Memory B cell (primary cell): ENCODE results near the gene CLEC2D.
"Not testable (repeated sequence)": the region's sequence is repeated elsewhere in the genome, so short reads cannot be mapped to it uniquely, and the experiment has no call there.

ENCODE experiments used
- ATAC-seq: fragments of 150-1000 bp; cut with Tn5 transposase; 2 replicates; pipeline ENCODE4 v1.10.0; 2021; ENCODE audit warnings: low read depth, mild to moderate bottlenecking, moderate library complexity
- DNase-seq, 2 donors: peaks; one replicate each; pipeline ENCODE4 v3.0.0; 2022; ENCODE audit warnings: low spot score in 2 of 2
- H3K27ac Mint-ChIP-seq: one replicate; pipeline ENCODE4 v1.8.0; 2022; ENCODE audit warnings: mild to moderate bottlenecking, moderate library complexity, mixed read lengths
- H3K27me3 Mint-ChIP-seq: one replicate; pipeline ENCODE4 v1.8.0; 2022; ENCODE audit warnings: mixed read lengths
- H3K36me3 Mint-ChIP-seq: one replicate; pipeline ENCODE4 v1.8.0; 2022; ENCODE audit warnings: mild to moderate bottlenecking, mixed read lengths
- H3K4me1 Mint-ChIP-seq: one replicate; pipeline ENCODE4 v1.8.0; 2022; ENCODE audit warnings: mixed read lengths
- H3K4me3 Mint-ChIP-seq: one replicate; pipeline ENCODE4 v1.8.0; 2022; ENCODE audit warnings: mild to moderate bottlenecking, moderate library complexity, mixed read lengths
- H3K9me3 Mint-ChIP-seq: one replicate; pipeline ENCODE4 v1.8.0; 2022; ENCODE audit warnings: mixed read lengths

Gene CLEC2D

DNA sequence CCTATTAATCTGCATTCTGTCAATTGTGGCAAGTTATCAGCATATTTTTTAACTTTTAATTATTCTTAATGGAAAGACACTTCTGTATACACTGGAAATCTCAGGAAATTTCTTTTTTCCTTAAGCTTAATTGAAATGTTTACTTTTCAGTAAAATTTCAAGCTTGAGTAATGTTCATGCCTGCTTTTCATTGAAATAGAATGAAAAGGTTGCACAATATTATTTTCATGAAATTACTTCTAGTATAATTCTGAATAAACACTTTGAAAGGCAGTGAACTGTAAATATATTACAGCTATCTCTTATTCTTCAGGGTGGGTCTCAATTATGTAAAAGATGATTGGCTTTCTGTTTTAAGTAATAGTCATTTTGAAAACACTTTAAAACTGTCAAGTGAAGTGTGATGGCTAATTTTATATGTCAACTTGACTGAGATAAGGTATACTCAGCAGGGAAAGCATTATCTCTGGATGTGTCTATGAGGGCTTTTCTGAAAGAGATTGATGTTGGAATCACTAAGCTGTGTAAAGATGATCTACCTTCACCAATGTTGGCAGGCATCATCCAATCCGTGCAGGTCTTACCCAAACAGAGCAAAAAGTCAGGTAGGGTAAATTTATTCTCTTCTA is 29.9 kb downstream of the CLEC2D start:
- H3K9me3 Mint-ChIP-seq = peaks cover 8% of the 10 kb centered on the region
- peaks cover 21% of the 10 kb centered on the region for H3K36me3 Mint-ChIP-seq
- ATAC-seq (no peak), DNase-seq (no peak)
- H3K27me3 Mint-ChIP-seq = no peaks in the 10 kb centered on the region
- H3K4me1 Mint-ChIP-seq = peaks cover 43% of the 10 kb centered on the region
- no peak overlapping the region for H3K4me3 Mint-ChIP-seq
- peak overlapping the region; percentile 78 for H3K27ac Mint-ChIP-seq

DNA sequence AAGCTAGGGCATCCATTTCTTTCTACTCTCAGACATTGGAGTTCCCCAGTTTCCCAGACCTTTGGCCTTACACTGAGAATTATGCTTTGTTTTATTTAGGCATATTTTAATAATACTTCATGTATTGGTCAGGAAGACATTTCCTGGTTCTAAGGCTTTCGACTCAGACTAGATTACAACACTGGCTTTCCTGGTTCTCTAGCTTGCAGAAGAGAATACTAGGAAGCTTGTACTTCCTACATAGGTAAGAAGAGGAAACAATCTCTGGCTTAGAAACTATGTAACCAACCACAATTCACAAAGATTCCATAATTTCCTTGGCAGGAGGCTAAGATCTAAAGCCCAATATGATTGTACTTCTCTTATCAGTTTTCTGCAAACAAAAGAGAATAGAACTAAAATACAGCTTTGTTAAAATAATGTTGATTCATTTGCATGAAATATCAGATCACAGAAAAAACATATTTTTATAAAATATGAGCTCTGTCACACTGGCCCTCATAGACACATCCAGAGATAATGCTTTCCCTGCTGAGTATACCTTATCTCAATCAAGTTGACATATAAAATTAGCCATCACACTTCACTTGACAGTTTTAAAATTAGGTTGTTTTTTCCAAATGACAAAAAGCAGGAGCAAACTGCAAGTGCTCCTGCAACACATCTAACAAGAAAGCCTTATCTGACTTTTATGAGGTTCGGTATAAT is 30.5 kb downstream of the CLEC2D start:
- Mint-ChIP-seq H3K4me3 (no peak overlapping the region), H3K27me3 (no peaks in the 10 kb centered on the region), H3K27ac (peak overlapping the region; percentile 97), H3K4me1 (peaks cover 44% of the 10 kb centered on the region), H3K36me3 (peaks cover 15% of the 10 kb centered on the region), H3K9me3 (peaks cover 10% of the 10 kb centered on the region)
- DNase-seq = no peak
- no peak for ATAC-seq

DNA sequence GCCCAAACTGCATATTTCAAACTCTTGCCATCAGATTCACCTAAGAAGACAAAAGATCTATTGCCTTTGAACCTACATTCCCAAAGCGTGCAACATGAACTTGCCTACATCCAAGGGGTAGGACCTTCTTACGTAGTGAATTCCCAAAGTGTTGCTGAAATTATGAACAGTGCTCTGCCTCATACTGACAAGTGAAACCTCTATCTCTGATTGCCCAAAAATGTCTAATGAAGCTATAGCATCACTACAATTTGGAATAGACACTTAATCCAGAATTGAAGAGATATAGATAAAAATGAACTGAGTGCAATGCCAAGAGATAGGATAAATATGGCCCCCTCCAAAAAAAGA is 31.1 kb downstream of the CLEC2D start:
- Mint-ChIP-seq H3K4me3 (no peak overlapping the region), H3K36me3 (peaks cover 10% of the 10 kb centered on the region), H3K27me3 (no peaks in the 10 kb centered on the region), H3K4me1 (peaks cover 44% of the 10 kb centered on the region), H3K9me3 (peaks cover 8% of the 10 kb centered on the region), H3K27ac (peak overlapping the region; percentile 97)
- DNase-seq (no peak), ATAC-seq (no peak)

DNA sequence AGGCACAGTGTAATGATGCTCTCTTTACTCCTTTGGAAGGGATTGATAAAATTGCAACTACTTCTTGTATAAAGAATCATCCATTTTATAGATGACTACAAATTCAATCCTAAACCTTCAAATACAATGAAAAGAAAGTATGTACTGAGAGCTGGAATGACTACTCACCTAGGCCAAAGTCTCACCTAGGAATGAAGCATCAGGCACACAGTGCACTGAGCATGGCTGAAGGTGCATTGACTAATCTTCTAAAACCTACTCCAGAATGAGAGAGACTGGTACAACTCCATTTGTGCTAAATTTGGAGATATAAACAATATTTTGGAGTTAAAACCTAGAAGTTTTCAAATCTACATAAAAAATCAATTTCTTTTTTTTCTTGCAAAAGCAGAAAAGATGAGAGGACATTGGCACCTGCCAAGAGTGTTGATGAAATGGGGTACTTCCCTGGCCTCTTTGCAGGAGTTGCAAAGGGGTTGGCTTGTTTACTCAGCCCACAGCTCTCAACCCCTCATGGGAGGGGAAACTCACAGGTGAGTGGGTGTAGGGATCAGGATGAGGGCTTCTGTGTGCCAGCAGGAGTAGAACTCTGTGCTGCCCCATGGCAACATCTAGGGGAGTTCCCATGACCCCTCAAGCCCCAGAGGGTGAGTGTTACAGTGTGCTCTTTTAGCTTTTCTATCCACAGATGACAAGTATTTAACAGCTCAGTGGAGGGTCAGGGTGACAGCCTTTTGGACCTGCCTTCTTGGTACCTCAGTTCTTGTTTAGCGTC is 32.1 kb downstream of the CLEC2D start:
- peaks cover 7% of the 10 kb centered on the region for H3K36me3 Mint-ChIP-seq
- peaks cover 4% of the 10 kb centered on the region for H3K9me3 Mint-ChIP-seq

DNA sequence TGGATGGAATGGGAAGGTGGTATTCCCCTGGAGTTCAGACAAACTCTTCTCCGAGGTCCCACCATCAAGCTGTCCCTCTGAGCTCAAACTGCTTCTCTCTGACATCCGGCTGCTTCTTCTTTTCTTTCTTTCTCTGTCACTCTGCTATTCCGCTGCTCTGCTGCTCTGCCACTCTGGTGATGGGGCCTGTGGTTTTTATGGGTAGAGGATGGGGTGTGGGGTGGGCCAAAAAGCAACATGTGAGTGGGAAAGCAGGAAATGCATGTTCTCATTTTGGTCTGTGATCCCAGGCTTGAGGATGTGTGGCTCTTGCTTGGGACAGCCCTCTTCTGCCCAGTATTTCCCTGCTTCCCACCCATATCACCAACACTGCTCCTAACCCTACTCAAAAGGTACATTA is 32.7 kb downstream of the CLEC2D start:
- H3K9me3 Mint-ChIP-seq = peaks cover 4% of the 10 kb centered on the region
- H3K27ac Mint-ChIP-seq = peak overlapping the region; percentile 97
- peaks cover 51% of the 10 kb centered on the region for H3K4me1 Mint-ChIP-seq
- ATAC-seq = peak; percentile 65
- no peak for DNase-seq
- peak overlapping the region; percentile 39 for H3K4me3 Mint-ChIP-seq
- peaks cover 2% of the 10 kb centered on the region for H3K36me3 Mint-ChIP-seq
- H3K27me3 Mint-ChIP-seq = no peaks in the 10 kb centered on the region

More for the DNA sequence above, 32.1 kb downstream of the CLEC2D start:
- ATAC-seq (peak; percentile 60), DNase-seq (no peak)
- peaks cover 49% of the 10 kb centered on the region for H3K4me1 Mint-ChIP-seq
- H3K27ac Mint-ChIP-seq = peak overlapping the region; percentile 97
- H3K27me3 Mint-ChIP-seq = no peaks in the 10 kb centered on the region
- peak overlapping the region; percentile 39 for H3K4me3 Mint-ChIP-seq

DNA sequence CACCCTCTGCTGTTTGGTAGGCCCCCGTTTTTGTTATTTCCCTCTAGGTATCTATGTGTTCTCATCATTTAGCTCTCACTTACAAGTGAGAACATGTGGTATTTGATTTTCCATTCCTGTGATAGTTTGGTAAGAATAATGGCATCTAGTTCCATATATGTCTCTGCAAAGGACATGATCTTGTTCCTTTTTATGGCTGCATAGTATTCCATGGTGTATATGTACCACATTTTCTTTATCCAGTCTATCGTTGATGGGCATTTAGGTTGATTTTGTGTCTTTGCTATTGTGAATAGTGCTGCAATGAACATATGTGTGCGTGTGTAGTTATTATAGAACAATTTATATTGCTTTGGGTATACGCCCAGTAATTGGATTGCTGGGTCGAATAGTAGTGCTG is 35.0 kb downstream of the CLEC2D start:
- DNase-seq, H3K9me3 Mint-ChIP-seq, H3K4me3 Mint-ChIP-seq, ATAC-seq, H3K27me3 Mint-ChIP-seq, H3K36me3 Mint-ChIP-seq: not testable (repeated sequence)
- peak overlapping the region; percentile 73 for H3K27ac Mint-ChIP-seq
- H3K4me1 Mint-ChIP-seq = peaks cover 65% of the 10 kb centered on the region

DNA sequence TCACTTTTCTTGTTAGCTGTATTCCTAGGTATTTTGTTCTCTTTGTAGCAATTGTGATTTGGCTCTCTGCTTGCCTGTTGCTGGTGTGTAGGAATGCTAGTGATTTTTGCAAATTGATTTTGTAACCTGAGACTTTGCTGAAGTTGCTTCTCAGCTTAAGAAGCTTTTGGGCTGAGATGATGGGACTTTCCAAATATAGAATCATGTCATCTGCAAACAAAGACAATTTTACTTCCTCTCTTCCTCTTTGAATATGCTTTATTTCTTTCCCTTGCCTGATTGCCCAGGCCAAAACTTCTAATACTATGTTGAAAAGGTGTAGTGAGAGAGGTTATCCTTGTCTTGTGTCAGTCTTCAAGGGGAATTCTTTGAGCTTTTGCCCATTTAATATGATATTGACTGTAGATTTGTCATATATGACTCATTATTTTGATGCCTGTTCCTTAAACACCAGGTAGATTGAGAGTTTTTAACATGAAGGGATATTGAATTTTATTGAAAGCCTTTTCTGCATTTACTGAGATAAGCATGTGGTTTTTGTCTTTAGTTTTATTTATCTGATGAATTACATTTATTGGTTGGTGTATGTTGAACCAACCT is 36.7 kb downstream of the CLEC2D start:
- H3K27ac Mint-ChIP-seq = peak overlapping the region; percentile 95
- peak overlapping the region; percentile 80 for H3K4me3 Mint-ChIP-seq
- peaks cover 2% of the 10 kb centered on the region for H3K9me3 Mint-ChIP-seq
- ATAC-seq (no peak), DNase-seq (no peak)
- peaks cover 66% of the 10 kb centered on the region for H3K4me1 Mint-ChIP-seq
- H3K27me3 Mint-ChIP-seq = no peaks in the 10 kb centered on the region
- H3K36me3 Mint-ChIP-seq = peaks cover 2% of the 10 kb centered on the region

DNA sequence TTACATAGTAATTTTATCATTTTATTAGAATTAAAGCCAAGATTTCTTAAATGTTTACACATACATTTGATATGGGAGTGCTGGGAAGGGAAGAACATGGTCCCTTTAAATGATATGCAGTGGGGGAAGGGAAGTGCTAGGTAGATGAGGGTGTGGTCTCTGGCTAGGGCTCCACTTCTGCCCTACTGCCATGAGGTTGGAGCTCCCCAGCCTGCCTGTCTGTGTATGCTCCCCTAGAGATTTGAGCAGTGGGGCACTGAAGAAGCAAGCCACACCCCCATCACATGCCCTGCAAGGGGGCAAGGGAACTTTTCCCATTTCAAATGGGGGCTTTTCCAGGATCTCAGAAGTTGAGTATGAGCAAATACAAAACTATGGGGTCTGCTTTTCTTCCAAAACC is 37.8 kb downstream of the CLEC2D start:
- peaks cover 2% of the 10 kb centered on the region for H3K36me3 Mint-ChIP-seq
- DNase-seq = no peak
- peak; percentile 81 for ATAC-seq

DNA sequence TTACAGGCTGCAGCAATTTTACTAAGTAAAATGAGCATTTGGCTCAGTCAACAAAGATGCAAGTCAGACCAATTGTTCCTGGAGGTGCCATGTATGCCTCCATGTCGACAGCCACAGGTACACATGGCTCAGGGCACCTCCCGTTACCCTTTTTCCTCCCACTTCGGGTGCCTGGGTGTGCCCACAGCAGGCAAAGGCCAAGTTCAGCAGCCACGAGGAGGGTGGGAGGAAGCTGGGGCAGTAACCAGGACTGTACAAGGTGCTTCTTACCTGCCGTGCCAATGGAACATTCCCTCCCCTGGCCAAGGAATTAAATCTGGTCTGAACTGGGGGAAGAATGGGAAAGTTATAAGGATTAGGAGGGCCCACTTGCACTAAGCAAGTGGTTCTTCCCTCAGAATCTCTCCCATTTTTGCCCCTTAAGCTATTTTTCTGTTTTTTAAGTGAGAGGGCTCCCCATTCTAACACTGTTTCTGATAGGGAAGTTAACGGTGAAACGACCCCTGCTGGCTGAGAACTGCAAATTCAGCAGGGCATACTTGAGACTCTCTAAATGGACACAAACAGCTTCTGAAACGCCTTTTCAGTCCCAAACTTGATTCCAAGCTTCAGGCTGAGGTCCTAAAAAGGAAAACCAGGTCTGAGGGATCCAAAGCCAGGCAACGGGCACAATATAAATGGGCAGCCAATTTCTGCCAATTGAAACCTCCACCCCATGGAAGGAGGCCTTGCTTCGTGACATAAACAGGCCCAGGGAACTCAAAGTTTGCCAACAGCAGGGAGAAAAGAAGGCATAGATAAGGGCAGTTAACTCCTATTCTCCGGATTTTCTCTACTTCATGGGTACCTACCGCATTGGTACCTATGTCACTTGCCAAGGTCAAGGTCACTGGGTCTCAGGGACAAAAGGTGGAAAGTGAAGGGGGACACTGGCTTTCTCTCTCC is 38.6 kb downstream of the CLEC2D start:
- Mint-ChIP-seq H3K4me3 (peak overlapping the region; percentile 72), H3K36me3 (peaks cover 2% of the 10 kb centered on the region), H3K27me3 (no peaks in the 10 kb centered on the region), H3K9me3 (peaks cover 2% of the 10 kb centered on the region), H3K4me1 (peaks cover 60% of the 10 kb centered on the region), H3K27ac (peak overlapping the region; percentile 93)
- DNase-seq = peak; percentile 55 to 63
- ATAC-seq = peak; percentile 65

More for the DNA sequence above, 37.8 kb downstream of the CLEC2D start:
- peak overlapping the region; percentile 72 for H3K4me3 Mint-ChIP-seq
- peak overlapping the region; percentile 93 for H3K27ac Mint-ChIP-seq
- H3K9me3 Mint-ChIP-seq = peaks cover 2% of the 10 kb centered on the region
- peaks cover 61% of the 10 kb centered on the region for H3K4me1 Mint-ChIP-seq
- no peaks in the 10 kb centered on the region for H3K27me3 Mint-ChIP-seq

DNA sequence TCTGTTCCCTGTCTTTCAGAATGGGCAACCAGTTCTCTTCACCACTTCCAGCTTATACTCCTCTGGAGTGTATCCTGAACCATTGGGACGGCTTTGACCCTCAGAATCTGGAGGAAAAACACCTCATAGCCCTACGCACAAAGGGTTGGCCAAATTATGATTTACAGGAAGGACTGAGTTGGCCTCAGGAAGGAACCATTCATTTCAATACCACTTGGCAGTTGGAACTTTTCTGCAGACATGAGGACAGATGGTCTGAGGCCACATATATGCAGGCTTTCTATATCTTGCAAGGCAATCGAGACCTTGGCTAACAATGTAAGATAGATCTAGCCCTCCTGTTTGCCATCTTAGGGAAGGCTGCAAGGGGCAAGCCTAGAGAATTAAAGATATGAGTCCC is 39.3 kb downstream of the CLEC2D start:
- no peak for ATAC-seq

DNA sequence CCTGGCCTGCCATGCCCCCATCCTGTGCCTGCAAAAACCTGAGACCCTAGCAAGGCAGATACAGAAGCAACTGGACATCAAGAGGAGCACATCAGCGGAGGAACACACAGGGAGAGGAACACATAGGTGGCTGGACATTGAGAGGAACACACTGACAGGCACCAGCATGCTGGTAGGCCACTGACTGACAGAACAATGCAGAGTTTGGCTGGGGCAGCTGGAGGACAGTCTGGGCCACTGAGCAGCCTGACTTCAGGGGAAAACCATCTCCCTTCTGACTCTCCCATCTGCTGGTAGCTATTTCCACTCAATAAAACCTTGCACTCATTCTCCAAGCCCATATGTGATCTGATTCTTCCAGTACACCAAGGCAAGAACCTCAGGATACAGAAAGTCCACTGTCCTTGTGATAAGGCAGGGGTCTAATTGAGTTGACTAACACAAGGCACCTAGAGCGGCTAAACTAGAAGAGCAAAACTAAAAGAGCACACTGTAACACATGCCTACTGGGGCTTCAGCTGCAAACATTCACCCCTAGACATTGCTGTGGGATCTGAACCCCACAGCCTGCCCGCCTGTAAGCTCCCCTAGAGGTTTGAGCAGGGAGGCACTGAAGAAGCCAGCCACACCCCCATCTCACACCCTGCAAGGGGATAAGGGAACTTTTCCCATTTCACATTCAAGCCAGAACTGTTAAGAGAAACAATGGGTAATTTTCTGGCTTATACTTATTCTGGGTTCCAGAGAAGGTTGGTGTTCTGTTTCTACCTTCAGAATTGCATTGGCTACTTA is 41.3 kb downstream of the CLEC2D start:
- ATAC-seq (no peak), DNase-seq (no peak)
- Mint-ChIP-seq H3K27ac (peak overlapping the region; percentile 81), H3K36me3 (peaks cover 5% of the 10 kb centered on the region), H3K4me1 (peaks cover 73% of the 10 kb centered on the region), H3K9me3 (peaks cover 2% of the 10 kb centered on the region), H3K4me3 (no peak overlapping the region), H3K27me3 (no peaks in the 10 kb centered on the region)

More for the DNA sequence above, 39.3 kb downstream of the CLEC2D start:
- peaks cover 65% of the 10 kb centered on the region for H3K4me1 Mint-ChIP-seq
- peaks cover 2% of the 10 kb centered on the region for H3K36me3 Mint-ChIP-seq
- H3K4me3 Mint-ChIP-seq = no peak overlapping the region
- no peaks in the 10 kb centered on the region for H3K27me3 Mint-ChIP-seq
- no peak for DNase-seq
- H3K9me3 Mint-ChIP-seq = peaks cover 2% of the 10 kb centered on the region
- peak overlapping the region; percentile 93 for H3K27ac Mint-ChIP-seq

DNA sequence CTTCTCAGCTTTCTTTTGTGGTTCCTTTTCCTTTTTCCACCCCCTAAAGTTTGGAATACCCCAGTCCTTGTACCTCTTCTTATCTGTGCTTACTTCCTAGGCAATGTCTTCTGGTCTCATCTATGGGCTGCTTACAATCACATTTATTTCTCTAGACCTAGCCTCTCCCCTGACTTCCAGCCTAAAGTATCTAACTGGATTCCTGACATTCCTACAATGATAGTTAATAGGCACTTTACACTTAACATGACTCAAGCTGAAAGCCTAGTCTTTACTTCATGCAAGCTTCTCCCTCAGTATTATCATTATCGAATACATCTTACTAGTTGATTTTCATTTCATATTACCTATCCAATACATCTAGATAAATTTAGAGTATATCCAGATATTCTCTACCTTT is 42.2 kb downstream of the CLEC2D start:
- DNase-seq = no peak
- peak overlapping the region; percentile 81 for H3K27ac Mint-ChIP-seq
- H3K4me1 Mint-ChIP-seq = peaks cover 73% of the 10 kb centered on the region
- peaks cover 12% of the 10 kb centered on the region for H3K36me3 Mint-ChIP-seq
- no peak overlapping the region for H3K4me3 Mint-ChIP-seq
- H3K27me3 Mint-ChIP-seq = no peaks in the 10 kb centered on the region
- no peak for ATAC-seq
- H3K9me3 Mint-ChIP-seq = peaks cover 8% of the 10 kb centered on the region
